DOHH2 (cell line): ENCODE data around the gene CLIP2.
"Not testable (repeated sequence)": the region's sequence is repeated elsewhere in the genome, so short reads cannot be mapped to it uniquely, and the experiment has no call there.

ENCODE experiments used
- CTCF ChIP-seq: fragments of 200-600 bp; sonication (generic); IDR thresholded peaks from one replicate; pipeline ENCODE4 v1.5.1; 2014; ENCODE audit warnings: antibody characterized with exemption, mild to moderate bottlenecking, low read depth, low read length; ENCODE audit not compliant: poor library complexity, severe bottlenecking
- EZH2phosphoT487 ChIP-seq: fragments of 200-600 bp; sonication (generic); IDR thresholded peaks from 2 replicates; pipeline ENCODE4 v1.6.1; 2017; ENCODE audit warnings: borderline replicate concordance, mild to moderate bottlenecking, antibody characterized with exemption, low read length, moderate library complexity, mixed read lengths

- not testable (repeated sequence) for TF ChIP-seq CTCF, EZH2phosphoT487
These were observed 95.6 kb downstream of the CLIP2 start for GRCh38 chr7:74384854-74385253.
